ENCODE results near the gene NKD1.

NKD1 gene

GRCh38 chr16:50602531-50603205, 54.5 kb downstream of the NKD1 start:
- DNase-seq, result no peak

GRCh38 chr16:50603206-50604064, 55.2 kb downstream of the NKD1 start:
- DNase-seq, result peak; percentile 84

GRCh38 chr16:50604065-50604418, 55.8 kb downstream of the NKD1 start:
- no peak for DNase-seq

GRCh38 chr16:50604610-50605009, 56.4 kb downstream of the NKD1 start:
- DNase-seq, result no peak

- no peak for DNase-seq
Observed at GRCh38 chr16:50605733-50606430, 57.7 kb downstream of the NKD1 start.

GRCh38 chr16:50606431-50607050, 58.3 kb downstream of the NKD1 start:
- DNase-seq, result no peak

- no peak for DNase-seq
Observed at GRCh38 chr16:50607051-50607431, 58.8 kb downstream of the NKD1 start.

- no peak for DNase-seq
Observed at GRCh38 chr16:50607447-50607846, 59.3 kb downstream of the NKD1 start.

GRCh38 chr16:50607970-50608557, 59.9 kb downstream of the NKD1 start:
- DNase-seq, result no peak

GRCh38 chr16:50609049-50609448, 60.9 kb downstream of the NKD1 start:
- DNase-seq, result no peak

GRCh38 chr16:50609471-50609870, 61.3 kb downstream of the NKD1 start:
- DNase-seq, result no peak

GRCh38 chr16:50610331-50611262, 62.4 kb downstream of the NKD1 start:
- DNase-seq, result no peak

GRCh38 chr16:50611332-50611934, 63.2 kb downstream of the NKD1 start:
- peak; percentile 61 for DNase-seq

GRCh38 chr16:50611995-50612848, 64.0 kb downstream of the NKD1 start:
- no peak for DNase-seq

GRCh38 chr16:50612849-50613198, 64.6 kb downstream of the NKD1 start:
- DNase-seq, result no peak

GRCh38 chr16:50613281-50613963, 65.2 kb downstream of the NKD1 start:
- peak; percentile 18 for DNase-seq

- DNase-seq, result no peak
Observed at GRCh38 chr16:50613964-50614474, 65.8 kb downstream of the NKD1 start.

- DNase-seq, result no peak
Observed at GRCh38 chr16:50614955-50615724, 66.9 kb downstream of the NKD1 start.

GRCh38 chr16:50615891-50616290, 67.7 kb downstream of the NKD1 start:
- no peak for DNase-seq

Measured in fibroblast of skin of right biceps (primary cell).